Upper lobe of left lung (tissue), 6 donors: ENCODE data around the gene CENPF. TPM values are rescaled to one million over a fixed set of nuclear protein-coding genes. Genes with fewer than 3 reads are reported as not detected.

Experiments used
- ATAC-seq, 2 donors: fragments of 200-7000 bp; cut with Tn5 transposase; one replicate each; pipeline ENCODE4 v1.9.1; 2022; ENCODE audit warnings: mild to moderate bottlenecking in 2 of 2, moderate library complexity in 2 of 2; ENCODE audit not compliant: low FRiP score in 2 of 2
- DNase-seq, 2 donors: peaks; one replicate each; pipeline ENCODE4 v3.0.0-alpha.2; 2019 to 2020
- H3K27ac ChIP-seq, 4 donors: fragments of 200-600 bp; sonication (generic); one replicate each; pipeline ENCODE4 v1.5.1; 2016 to 2019
- H3K27me3 ChIP-seq, 4 donors: fragments of 200-600 bp; sonication (generic); one replicate each; pipeline ENCODE4 v1.5.1; 2017 to 2019
- H3K36me3 ChIP-seq, 4 donors: fragments of 200-600 bp; sonication (generic); one replicate each; pipeline ENCODE4 v1.5.1; 2016 to 2019
- H3K4me1 ChIP-seq, 4 donors: fragments of 200-600 bp; sonication (generic); one replicate each; pipeline ENCODE4 v1.5.1; 2018 to 2019
- H3K4me3 ChIP-seq, 4 donors: fragments of 200-600 bp; sonication (generic); one replicate each; pipeline ENCODE4 v1.5.1; 2017 to 2019; ENCODE audit warnings: mild to moderate bottlenecking in 2 of 4, moderate library complexity in 1 of 4
- H3K9me3 ChIP-seq, 4 donors: fragments of 200-600 bp; sonication (generic); one replicate each; pipeline ENCODE4 v1.5.1; 2018 to 2019
- EP300 ChIP-seq, 4 donors: sonication (generic); formaldehyde crosslinking; IDR thresholded peaks; one replicate each; pipeline ENCODE4 v1.5.1; 2017; ENCODE audit warnings: antibody characterized with exemption in 4 of 4, control low read depth in 2 of 4
- POLR2A ChIP-seq, 4 donors: fragments of 450-650 bp; IDR thresholded peaks; one replicate each; pipeline ENCODE4 v1.5.1; 2016 to 2017; ENCODE audit warnings: antibody characterized with exemption in 4 of 4, mild to moderate bottlenecking in 2 of 4
- POLR2AphosphoS5 ChIP-seq, 2 donors: sonication (generic); formaldehyde crosslinking; IDR thresholded peaks; one replicate each; pipeline ENCODE4 v1.5.1; 2017; ENCODE audit warnings: antibody characterized with exemption in 2 of 2
- WGBS, 2 donors: methylation state at CpG; one replicate each; pipeline ENCODE4 v1.1.5; 2017 to 2018; 5-methylcytosine and 5-hydroxymethylcytosine counted together
- total RNA-seq, 6 donors: library from RNA; depleted of rRNA in 4 of 6; stranded (reverse); fragments of >200 nt in 4 of 6; gene quantifications; one replicate each; pipeline versions ENCODE4 v1.1.0 to v1.2.1, GENCODE V29; 2016 to 2021
- TF ChIP-seq, protein P1 (sequence below), 6 experiments: fragments of 450-650 bp in 4 of 6; fragments of 200-600 bp in 2 of 6; sonication (generic) in 2 of 6; IDR thresholded peaks; one replicate each; pipeline ENCODE4 v1.5.1; 2016 to 2019; ENCODE audit warnings: antibody characterized with exemption in 6 of 6
- donor health status: DM: no; HTN: no; CAD: no; lungs with moderate emphysema.
- donor health status: DM: no; HTN: yes; CAD: no; lungs with severe emphysema.

CENPF gene
- total RNA-seq, 6 donors from 2014 or later = 1.0 to 12.1 (median 3.0) TPM

DNA sequence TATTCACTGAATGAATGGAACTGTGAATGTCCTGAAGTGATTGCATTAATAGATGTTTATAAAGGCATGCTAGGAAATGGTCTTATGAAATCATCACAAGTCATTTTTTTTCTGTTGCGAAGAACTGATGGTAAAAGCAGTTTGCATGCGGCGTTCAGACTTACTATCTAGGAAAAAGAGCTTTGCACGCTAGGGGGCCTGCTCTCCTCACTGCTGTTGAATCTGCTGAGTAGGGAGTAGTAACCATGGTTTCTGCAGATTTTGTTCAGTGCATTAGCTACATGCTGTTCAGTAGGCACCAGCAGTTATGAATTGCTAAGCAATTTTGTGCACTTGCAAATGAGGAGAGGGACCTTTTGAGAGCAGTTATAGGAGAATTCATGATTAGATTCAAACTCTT is 57.9 kb downstream of the CENPF start:
- no peaks in the 10 kb centered on the region for H3K4me1 ChIP-seq
- 42 to 74% methylated on average over 4 of the region's 4 CpGs for WGBS, 2 donors
- TF ChIP-seq POLR2A (IDR thresholded peaks at IDR 0.05) (no peak), POLR2AphosphoS5 (IDR thresholded peaks at IDR 0.05) (no peak)
- TF ChIP-seq, protein P1, sequence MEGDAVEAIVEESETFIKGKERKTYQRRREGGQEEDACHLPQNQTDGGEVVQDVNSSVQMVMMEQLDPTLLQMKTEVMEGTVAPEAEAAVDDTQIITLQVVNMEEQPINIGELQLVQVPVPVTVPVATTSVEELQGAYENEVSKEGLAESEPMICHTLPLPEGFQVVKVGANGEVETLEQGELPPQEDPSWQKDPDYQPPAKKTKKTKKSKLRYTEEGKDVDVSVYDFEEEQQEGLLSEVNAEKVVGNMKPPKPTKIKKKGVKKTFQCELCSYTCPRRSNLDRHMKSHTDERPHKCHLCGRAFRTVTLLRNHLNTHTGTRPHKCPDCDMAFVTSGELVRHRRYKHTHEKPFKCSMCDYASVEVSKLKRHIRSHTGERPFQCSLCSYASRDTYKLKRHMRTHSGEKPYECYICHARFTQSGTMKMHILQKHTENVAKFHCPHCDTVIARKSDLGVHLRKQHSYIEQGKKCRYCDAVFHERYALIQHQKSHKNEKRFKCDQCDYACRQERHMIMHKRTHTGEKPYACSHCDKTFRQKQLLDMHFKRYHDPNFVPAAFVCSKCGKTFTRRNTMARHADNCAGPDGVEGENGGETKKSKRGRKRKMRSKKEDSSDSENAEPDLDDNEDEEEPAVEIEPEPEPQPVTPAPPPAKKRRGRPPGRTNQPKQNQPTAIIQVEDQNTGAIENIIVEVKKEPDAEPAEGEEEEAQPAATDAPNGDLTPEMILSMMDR (IDR thresholded peaks at IDR 0.05) = peak in 3 of 6 experiments; percentile 15 to 22 (median 21)
- no peak overlapping the region for H3K4me3 ChIP-seq
- no peak for DNase-seq
- H3K36me3 ChIP-seq = no peaks in the 10 kb centered on the region
- H3K27ac ChIP-seq = no peak overlapping the region
- no peaks in the 10 kb centered on the region for H3K9me3 ChIP-seq
- no peaks in the 10 kb centered on the region for H3K27me3 ChIP-seq
- ATAC-seq = peak in 1 of 2 donors; percentile 84

DNA sequence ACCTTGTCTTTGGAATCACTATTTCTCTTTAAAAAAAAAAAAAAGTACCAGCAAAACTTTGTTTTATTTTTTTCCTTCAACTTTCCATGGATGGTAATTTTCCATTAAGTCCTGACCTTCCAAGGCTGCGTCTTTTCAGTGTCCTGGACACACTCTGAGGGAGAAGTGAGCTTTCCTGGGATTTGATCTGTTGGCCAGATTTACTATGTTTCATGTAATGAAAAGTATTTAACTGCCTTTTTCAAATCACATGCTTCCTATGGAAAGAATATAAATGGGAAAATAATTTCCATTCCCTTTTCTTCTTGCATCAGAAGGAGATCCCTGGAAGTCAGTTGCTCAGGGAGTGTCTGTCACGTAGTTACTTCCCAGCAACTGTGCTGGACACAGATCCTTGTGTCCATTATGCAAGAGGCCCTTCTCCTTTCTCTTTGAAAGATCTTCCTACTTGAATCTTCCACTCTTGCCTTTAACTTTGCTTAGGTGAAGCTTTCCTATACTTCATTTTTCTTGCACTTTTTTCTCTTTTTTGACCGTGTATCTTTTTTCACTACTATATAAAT is 59.3 kb downstream of the CENPF start:
- no peaks in the 10 kb centered on the region for H3K4me1 ChIP-seq
- DNase-seq (no peak), ATAC-seq (no peak)
- TF ChIP-seq, protein P1 (IDR thresholded peaks at IDR 0.05) = no peak
- TF ChIP-seq POLR2AphosphoS5 (IDR thresholded peaks at IDR 0.05) = no peak
- no peak for TF ChIP-seq EP300 (IDR thresholded peaks at IDR 0.05)
- TF ChIP-seq POLR2A (IDR thresholded peaks at IDR 0.05) = no peak
- H3K36me3 ChIP-seq = no peaks in the 10 kb centered on the region
- WGBS, 2 donors = 86 to 87% methylated on average over 3 of the region's 3 CpGs
- no peaks in the 10 kb centered on the region for H3K9me3 ChIP-seq
- no peak overlapping the region for H3K4me3 ChIP-seq
- no peak overlapping the region for H3K27ac ChIP-seq
- no peaks in the 10 kb centered on the region for H3K27me3 ChIP-seq

DNA sequence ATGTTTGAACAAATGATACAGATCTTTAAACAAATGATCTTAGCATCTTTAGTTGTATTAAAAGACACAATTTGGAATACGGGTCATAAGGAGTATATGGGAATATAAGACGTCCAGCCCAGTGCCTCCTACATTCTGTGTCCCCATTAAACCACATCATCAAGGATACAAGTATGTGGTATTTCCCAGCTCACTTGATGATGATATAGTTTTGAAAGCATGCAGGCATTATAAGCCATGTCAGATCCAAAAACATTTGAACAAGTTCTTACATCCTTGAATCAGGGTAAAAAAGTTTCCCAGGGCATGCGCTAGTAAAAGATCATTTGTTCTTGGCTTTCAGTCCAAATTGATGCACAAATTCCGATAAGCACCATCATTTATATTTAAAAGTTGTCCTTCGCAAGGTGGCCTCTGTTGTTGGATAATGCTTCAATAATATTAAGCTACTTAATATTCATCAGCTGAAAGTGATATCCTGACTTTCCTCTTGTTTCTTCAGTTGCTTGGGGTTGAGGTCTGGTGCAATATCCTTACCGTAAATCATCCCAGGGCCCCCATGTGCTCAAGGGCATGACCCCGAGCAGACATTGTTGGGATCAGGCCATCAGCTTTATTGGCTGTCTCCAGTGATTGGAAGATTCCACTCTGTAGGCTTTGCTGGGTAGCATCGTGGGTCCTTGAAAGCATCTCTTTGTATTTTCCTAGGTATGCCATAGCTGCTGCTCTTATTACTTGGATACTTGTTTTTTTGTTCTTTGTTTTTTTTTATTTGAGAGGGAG is 61.8 kb downstream of the CENPF start:
- no peak for ATAC-seq
- H3K9me3 ChIP-seq = no peaks in the 10 kb centered on the region
- H3K27ac ChIP-seq = no peak overlapping the region
- H3K4me3 ChIP-seq = no peak overlapping the region
- H3K36me3 ChIP-seq = no peaks in the 10 kb centered on the region
- DNase-seq = no peak
- WGBS, 2 donors = 91 to 97% methylated on average over 8 of the region's 8 CpGs
- TF ChIP-seq, protein P1 (IDR thresholded peaks at IDR 0.05) = no peak
- TF ChIP-seq POLR2A (IDR thresholded peaks at IDR 0.05) (no peak), EP300 (IDR thresholded peaks at IDR 0.05) (no peak), POLR2AphosphoS5 (IDR thresholded peaks at IDR 0.05) (no peak)
- H3K27me3 ChIP-seq = no peaks in the 10 kb centered on the region
- H3K4me1 ChIP-seq = no peaks in the 10 kb centered on the region

DNA sequence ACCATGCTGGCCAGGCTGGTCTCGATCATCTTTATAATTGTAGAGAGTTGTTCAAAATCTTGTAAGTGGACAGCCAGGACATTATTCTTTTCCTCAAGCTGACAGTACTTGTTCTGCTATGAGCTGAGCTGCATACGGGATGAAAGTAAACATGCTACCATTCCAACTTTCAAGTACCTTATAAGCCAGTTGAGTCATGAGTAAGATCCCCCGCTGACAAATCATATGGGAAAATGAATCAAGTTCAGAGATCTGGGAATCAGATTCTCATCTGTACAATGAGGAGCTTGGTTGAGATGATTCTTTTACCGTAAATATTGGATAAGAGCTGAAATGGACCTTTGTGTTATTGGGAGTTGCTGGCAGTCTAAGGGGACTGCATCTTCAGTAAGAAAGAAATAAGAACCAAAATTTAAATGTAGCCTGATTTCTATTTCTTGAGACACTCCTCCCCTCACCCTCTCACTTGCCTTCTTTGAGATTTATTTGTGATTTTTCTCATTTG is 62.7 kb downstream of the CENPF start:
- Histone ChIP-seq H3K27ac (no peak overlapping the region), H3K36me3 (no peaks in the 10 kb centered on the region), H3K4me3 (no peak overlapping the region), H3K4me1 (no peaks in the 10 kb centered on the region), H3K27me3 (no peaks in the 10 kb centered on the region), H3K9me3 (no peaks in the 10 kb centered on the region)
- no peak for DNase-seq
- TF ChIP-seq, protein P1 (IDR thresholded peaks at IDR 0.05) = no peak
- TF ChIP-seq POLR2AphosphoS5 (IDR thresholded peaks at IDR 0.05) (no peak), POLR2A (IDR thresholded peaks at IDR 0.05) (no peak), EP300 (IDR thresholded peaks at IDR 0.05) (no peak)
- no peak for ATAC-seq
- 82 to 83% methylated on average over 4 of the region's 4 CpGs for WGBS, 2 donors
